NCI-H1417 treated with DMSO at 0.1 percent for 48 hours (cell line): ENCODE measurements around the gene ERG.

ENCODE experiments used
- DNase-seq: peaks from one replicate; lab custom pipeline; 2025; lab: John Stamatoyannopoulos, UW

Gene ERG

GRCh38 chr21:38389896-38390295, 108.4 kb downstream of the ERG start:
- no peak for DNase-seq

GRCh38 chr21:38389354-38389676, 109.0 kb downstream of the ERG start:
- no peak for DNase-seq

- no peak for DNase-seq
Measured at GRCh38 chr21:38388647-38389353, 109.5 kb downstream of the ERG start.

- no peak for DNase-seq
Measured at GRCh38 chr21:38388203-38388602, 110.1 kb downstream of the ERG start.

- DNase-seq = no peak
Measured at GRCh38 chr21:38386967-38387366, 111.3 kb downstream of the ERG start.

- DNase-seq = no peak
Measured at GRCh38 chr21:38385427-38386175, 112.7 kb downstream of the ERG start.

- no peak for DNase-seq
Measured at GRCh38 chr21:38384675-38385426, 113.4 kb downstream of the ERG start.

- no peak for DNase-seq
Measured at GRCh38 chr21:38384238-38384560, 114.1 kb downstream of the ERG start.

GRCh38 chr21:38383411-38384237, 114.7 kb downstream of the ERG start:
- DNase-seq = no peak

- DNase-seq = no peak
Measured at GRCh38 chr21:38380481-38381137, 117.7 kb downstream of the ERG start.

- no peak for DNase-seq
Measured at GRCh38 chr21:38379147-38379546, 119.1 kb downstream of the ERG start.

- no peak for DNase-seq
Measured at GRCh38 chr21:38377165-38378088, 120.8 kb downstream of the ERG start.

- DNase-seq = no peak
Measured at GRCh38 chr21:38376693-38377092, 121.6 kb downstream of the ERG start.

GRCh38 chr21:38376235-38376634, 122.0 kb downstream of the ERG start:
- DNase-seq = no peak

GRCh38 chr21:38367646-38368045, 130.6 kb downstream of the ERG start:
- DNase-seq = no peak

- no peak for DNase-seq
Measured at GRCh38 chr21:38365521-38365920, 132.8 kb downstream of the ERG start.

GRCh38 chr21:38363693-38364092, 134.6 kb downstream of the ERG start:
- DNase-seq = no peak

- DNase-seq = no peak
Measured at GRCh38 chr21:38361324-38361723, 137.0 kb downstream of the ERG start.

GRCh38 chr21:38359835-38360234, 138.4 kb downstream of the ERG start:
- DNase-seq = no peak

GRCh38 chr21:38359090-38359489, 139.2 kb downstream of the ERG start:
- DNase-seq = no peak

- no peak for DNase-seq
Measured at GRCh38 chr21:38358666-38359065, 139.6 kb downstream of the ERG start.
